GM23248 (cell line): Measurements from ENCODE around the gene ANO6. TPM values are rescaled to one million over a fixed set of nuclear protein-coding genes. Genes with fewer than 3 reads are reported as not detected.
A peak's percentile ranks its signal among the peaks of the same experiment; 100 is the strongest.

Experiments used
- DNase-seq: peaks from one replicate; pipeline ENCODE4 v3.0.0-alpha.2; 2015
- H2AFZ ChIP-seq: fragments of 200-600 bp; sonication (generic); 2 replicates; pipeline ENCODE4 v1.6.1; 2016; ENCODE audit warnings: antibody characterized with exemption
- H3F3A ChIP-seq: fragments of 200-600 bp; sonication (generic); 2 replicates; pipeline ENCODE4 v1.6.1; 2016; ENCODE audit warnings: mild to moderate bottlenecking, antibody characterized with exemption, mixed run types; ENCODE audit not compliant: insufficient read depth
- H3K27ac ChIP-seq: fragments of 200-600 bp; sonication (generic); 2 replicates; pipeline ENCODE4 v1.5.1; 2016; ENCODE audit warnings: mild to moderate bottlenecking
- H3K27me3 ChIP-seq: fragments of 200-600 bp; sonication (generic); replicated peaks from 2 replicates; pipeline ENCODE4 v1.6.1; 2016; ENCODE audit warnings: mild to moderate bottlenecking; ENCODE audit not compliant: insufficient read depth
- H3K36me3 ChIP-seq: fragments of 200-600 bp; sonication (generic); 2 replicates; pipeline ENCODE4 v1.6.1; 2016; ENCODE audit warnings: low read depth, mild to moderate bottlenecking
- H3K4me1 ChIP-seq: fragments of 200-600 bp; sonication (generic); 2 replicates; pipeline ENCODE4 v1.6.1; 2016; ENCODE audit warnings: mild to moderate bottlenecking; ENCODE audit not compliant: insufficient read depth
- H3K4me2 ChIP-seq: fragments of 200-600 bp; sonication (generic); one replicate; pipeline ENCODE4 v1.6.1; 2016; ENCODE audit warnings: mild to moderate bottlenecking; ENCODE audit not compliant: unreplicated experiment
- H3K4me3 ChIP-seq: fragments of 200-600 bp; sonication (generic); 2 replicates; pipeline ENCODE4 v1.5.1; 2016; ENCODE audit warnings: mild to moderate bottlenecking
- H3K79me2 ChIP-seq: fragments of 200-600 bp; sonication (generic); 2 replicates; pipeline ENCODE4 v1.6.1; 2016; ENCODE audit warnings: mild to moderate bottlenecking; ENCODE audit not compliant: insufficient read depth
- H3K9ac ChIP-seq: fragments of 200-600 bp; sonication (generic); 2 replicates; pipeline ENCODE4 v1.6.1; 2016; ENCODE audit warnings: mild to moderate bottlenecking
- H3K9me2 ChIP-seq: fragments of 200-600 bp; sonication (generic); 2 replicates; pipeline ENCODE4 v1.6.1; 2016; ENCODE audit warnings: mixed run types, mild to moderate bottlenecking, moderate library complexity; ENCODE audit not compliant: insufficient read depth
- H3K9me3 ChIP-seq: fragments of 200-600 bp; sonication (generic); one replicate; pipeline ENCODE4 v1.6.1; 2017; ENCODE audit warnings: low read depth
- H4K20me1 ChIP-seq: fragments of 200-600 bp; sonication (generic); 2 replicates; pipeline ENCODE4 v1.6.0; 2016; ENCODE audit not compliant: insufficient read depth
- EZH2 ChIP-seq: fragments of 200-600 bp; sonication (generic); IDR thresholded peaks from 2 replicates; pipeline ENCODE4 v1.6.1; 2018; ENCODE audit warnings: antibody characterized with exemption, mild to moderate bottlenecking; ENCODE audit not compliant: insufficient read depth, poor library complexity, severe bottlenecking
- EZH2phosphoT487 ChIP-seq: fragments of 200-600 bp; sonication (generic); IDR thresholded peaks from 2 replicates; pipeline ENCODE4 v1.6.1; 2018; ENCODE audit warnings: antibody characterized with exemption, moderate library complexity, mild to moderate bottlenecking, low read depth; ENCODE audit not compliant: insufficient read depth
- WGBS, 2 experiments: methylation state at CpG; one replicate each; pipeline ENCODE4 v1.1.6; 2015 to 2017; ENCODE audit warnings: low lambda C conversion rate in 2 of 2, low coverage in 1 of 2; ENCODE audit errors: missing lambda C conversion rate in 2 of 2; 5-methylcytosine and 5-hydroxymethylcytosine counted together
- in situ Hi-C: fragments of 300-500 bp; cut with MboI; formaldehyde crosslinking; loops from 2 replicates; pipeline ENCODE4 v1.15.0; 2020
- polyA plus RNA-seq: library from polyadenylated mRNA; unstranded; fragments of >200 nt; fragmentation: Nextera tagmentation; extraction: Ambion mirVana; gene quantifications from 2 replicates; pipeline ENCODE4 v1.2.1, GENCODE V29; 2016
- total RNA-seq: library from RNA; depleted of rRNA; stranded (reverse); fragments of >200 nt; shearing (Covaris generic); gene quantifications from 2 replicates; pipeline ENCODE4 v1.2.3, GENCODE V29; 2014

Gene ANO6
- total and polyA plus RNA-seq, 2 experiments from 2014 or later: 50.1 to 65.4 TPM

- Histone ChIP-seq H3K4me1 (peaks cover 21% of the 10 kb centered on the region), H3K4me2 (peak overlapping the region; percentile 52), H3K27me3 (no peaks in the 10 kb centered on the region), H4K20me1 (no peaks in the 10 kb centered on the region), H3K27ac (peak overlapping the region; percentile 95), H2AFZ (0 out of 2 replicates have a peak overlapping the region, but pooled peaks have one; percentile 5), H3K9me3 (no peaks in the 10 kb centered on the region), H3F3A (peaks cover 28% of the 10 kb centered on the region), H3K9ac (peak overlapping the region; percentile 71), H3K9me2 (no peaks in the 10 kb centered on the region), H3K4me3 (no peak overlapping the region), H3K36me3 (peaks cover 12% of the 10 kb centered on the region), H3K79me2 (0 out of 2 replicates have a peak, but pooled peaks cover 3% of the 10 kb centered on the region)
- in situ Hi-C loops: no loop called here
- TF ChIP-seq EZH2 (no peak), EZH2phosphoT487 (no peak)
- DNase-seq: peak; percentile 48
- WGBS, 2 experiments: 8 to 11% methylated on average over 2 of the region's 2 CpGs
Measured at GRCh38 chr12:45416126-45416525, 200.2 kb downstream of the ANO6 start.

GRCh38 chr12:45418520-45418919 lies 202.6 kb downstream of the ANO6 start:
- Histone ChIP-seq H3K79me2 (no peaks in the 10 kb centered on the region), H4K20me1 (no peaks in the 10 kb centered on the region), H3K4me2 (no peak overlapping the region), H3K36me3 (peaks cover 9% of the 10 kb centered on the region), H3K4me1 (peaks cover 20% of the 10 kb centered on the region), H3K9me3 (no peaks in the 10 kb centered on the region), H3K9me2 (no peaks in the 10 kb centered on the region), H3K4me3 (no peak overlapping the region), H3F3A (peaks cover 24% of the 10 kb centered on the region), H3K27me3 (no peaks in the 10 kb centered on the region), H2AFZ (no peak overlapping the region), H3K9ac (no peak overlapping the region), H3K27ac (no peak overlapping the region)
- no peak for DNase-seq
- no peak for TF ChIP-seq EZH2phosphoT487
- TF ChIP-seq EZH2: no peak
- 100% methylated on average over 1 of the region's 1 CpG for WGBS, 2 experiments
- in situ Hi-C loops: no loop called here

DNA sequence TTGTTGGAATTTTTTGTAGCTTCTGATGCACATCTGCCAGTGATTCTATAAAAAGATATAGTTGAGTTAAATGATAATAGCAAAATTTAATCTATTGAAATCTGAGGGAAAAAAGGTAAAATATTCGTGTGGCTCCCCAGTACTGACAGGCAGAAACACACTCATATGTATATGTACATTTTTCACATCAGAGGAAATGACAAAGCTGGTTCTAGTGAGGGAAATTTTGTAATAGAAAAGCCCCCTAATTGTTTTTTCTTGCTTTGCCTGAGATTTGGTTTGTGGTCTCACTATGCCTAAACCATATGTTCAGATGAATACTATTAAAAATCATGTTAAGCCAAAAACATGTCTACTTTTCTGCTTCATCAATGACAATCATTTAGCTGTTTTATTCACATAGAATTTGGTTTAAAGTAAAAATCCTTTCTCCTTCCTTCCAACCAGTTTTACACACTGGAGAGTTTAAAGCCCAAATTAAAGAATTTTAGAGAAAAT lies 203.5 kb downstream of the ANO6 start:
- in situ Hi-C loops: no loop called here
- Histone ChIP-seq H3K4me3 (no peak overlapping the region), H3K79me2 (no peaks in the 10 kb centered on the region), H4K20me1 (no peaks in the 10 kb centered on the region), H3K27ac (no peak overlapping the region), H3K9ac (no peak overlapping the region), H3K9me2 (no peaks in the 10 kb centered on the region), H3F3A (peaks cover 24% of the 10 kb centered on the region), H3K4me1 (peaks cover 20% of the 10 kb centered on the region), H3K36me3 (peaks cover 9% of the 10 kb centered on the region), H3K9me3 (no peaks in the 10 kb centered on the region), H2AFZ (no peak overlapping the region), H3K4me2 (no peak overlapping the region), H3K27me3 (no peaks in the 10 kb centered on the region)
- TF ChIP-seq EZH2: no peak
- TF ChIP-seq EZH2phosphoT487: no peak
- no peak for DNase-seq
- 100% methylated on average over 1 of the region's 1 CpG for WGBS, 2 experiments

GRCh38 chr12:45421736-45422135 lies 205.8 kb downstream of the ANO6 start:
- Histone ChIP-seq H3K4me2 (no peak overlapping the region), H3K27ac (no peak overlapping the region), H3K4me1 (peaks cover 17% of the 10 kb centered on the region), H3K9me3 (no peaks in the 10 kb centered on the region), H4K20me1 (no peaks in the 10 kb centered on the region), H3K79me2 (no peaks in the 10 kb centered on the region), H3K4me3 (no peak overlapping the region), H3K36me3 (peaks cover 9% of the 10 kb centered on the region), H3F3A (peaks cover 23% of the 10 kb centered on the region), H2AFZ (no peak overlapping the region), H3K9me2 (no peaks in the 10 kb centered on the region), H3K9ac (no peak overlapping the region), H3K27me3 (no peaks in the 10 kb centered on the region)
- in situ Hi-C loops: no loop called here
- no peak for DNase-seq
- TF ChIP-seq EZH2: no peak
- TF ChIP-seq EZH2phosphoT487: no peak
- 96 to 100% methylated on average over 1 of the region's 1 CpG for WGBS, 2 experiments

DNA sequence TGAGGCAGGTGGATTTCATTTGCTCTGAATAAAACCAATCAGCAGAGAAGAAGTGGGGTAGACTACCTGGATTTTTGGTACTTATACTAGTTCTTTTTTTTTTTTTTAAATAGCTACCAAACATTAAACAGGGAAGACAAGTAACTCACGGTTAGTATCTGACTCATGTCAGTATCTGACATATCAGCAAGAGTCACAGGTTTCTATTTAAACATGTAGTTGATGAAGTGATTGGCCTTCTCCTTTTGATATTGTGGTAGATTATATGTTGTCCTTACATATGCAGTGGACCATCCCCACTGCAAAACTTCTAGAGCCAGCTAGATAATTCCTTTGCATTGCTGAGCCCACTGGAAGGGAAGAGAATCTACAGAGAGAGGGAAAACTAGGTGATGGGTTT lies 208.0 kb downstream of the ANO6 start:
- no peak for DNase-seq
- Histone ChIP-seq H3F3A (peaks cover 18% of the 10 kb centered on the region), H3K4me3 (no peak overlapping the region), H4K20me1 (no peaks in the 10 kb centered on the region), H3K27me3 (no peaks in the 10 kb centered on the region), H3K27ac (no peak overlapping the region), H3K9me3 (no peaks in the 10 kb centered on the region), H3K79me2 (no peaks in the 10 kb centered on the region), H3K4me1 (peaks cover 16% of the 10 kb centered on the region), H3K9ac (no peak overlapping the region), H2AFZ (no peak overlapping the region), H3K36me3 (peaks cover 14% of the 10 kb centered on the region), H3K9me2 (no peaks in the 10 kb centered on the region), H3K4me2 (no peak overlapping the region)
- in situ Hi-C loops: no loop called here
- WGBS, 2 experiments: 77% methylated on average over 1 of the region's 1 CpG
- no peak for TF ChIP-seq EZH2phosphoT487
- TF ChIP-seq EZH2: no peak
